Measurements from ENCODE around the gene HOXA2. TPM values are rescaled to one million over a fixed set of nuclear protein-coding genes. Genes with fewer than 3 reads are reported as not detected.

Gene HOXA2
- total and polyA plus RNA-seq, 2 of the 13 experiments (the other 11 are each of a cell fraction or from before 2014, with no cell fraction given) = 0.22 to 0.29 TPM

DNA sequence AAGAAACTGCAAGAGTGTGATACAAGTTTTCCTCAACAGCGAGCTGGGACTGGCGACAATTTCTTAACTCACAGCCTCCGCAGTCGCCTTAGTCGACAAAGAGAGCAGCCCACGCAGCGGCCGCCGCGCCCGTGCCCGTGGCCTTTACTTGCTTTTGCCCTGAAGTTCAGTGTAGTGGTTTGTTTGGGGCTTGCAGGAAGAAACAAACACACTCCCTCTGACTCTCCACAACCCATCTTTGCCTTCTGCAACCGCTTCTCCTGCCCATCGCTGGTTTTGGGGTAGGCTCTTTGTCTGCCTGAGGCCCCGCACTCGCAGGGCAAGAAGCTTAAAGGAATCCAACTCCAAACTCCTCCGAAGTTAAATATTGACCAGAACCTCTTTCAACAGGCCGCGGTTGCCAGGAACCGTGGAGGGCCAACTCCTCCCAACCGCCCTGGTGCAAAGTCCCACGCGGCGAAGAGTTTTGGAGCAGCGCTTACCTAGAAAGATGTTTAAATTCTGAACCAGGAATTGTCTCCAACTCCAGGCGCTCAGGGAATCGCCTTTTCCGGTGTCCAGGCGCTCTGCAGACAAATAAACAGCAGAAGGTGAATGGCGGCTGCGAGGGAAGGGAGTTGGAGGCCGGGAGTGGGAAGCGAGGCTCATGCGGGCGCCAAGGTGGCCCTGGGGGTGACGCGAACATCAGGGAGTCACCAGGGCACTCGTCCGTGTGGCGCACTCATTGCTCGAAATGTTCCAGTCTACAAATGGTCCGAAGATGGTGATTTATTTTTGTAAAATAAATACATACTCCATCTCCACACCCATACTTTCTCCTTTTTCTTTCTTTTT is 19.8 kb upstream of the HOXA2 start (continued):
- TF ChIP-seq, protein P1, sequence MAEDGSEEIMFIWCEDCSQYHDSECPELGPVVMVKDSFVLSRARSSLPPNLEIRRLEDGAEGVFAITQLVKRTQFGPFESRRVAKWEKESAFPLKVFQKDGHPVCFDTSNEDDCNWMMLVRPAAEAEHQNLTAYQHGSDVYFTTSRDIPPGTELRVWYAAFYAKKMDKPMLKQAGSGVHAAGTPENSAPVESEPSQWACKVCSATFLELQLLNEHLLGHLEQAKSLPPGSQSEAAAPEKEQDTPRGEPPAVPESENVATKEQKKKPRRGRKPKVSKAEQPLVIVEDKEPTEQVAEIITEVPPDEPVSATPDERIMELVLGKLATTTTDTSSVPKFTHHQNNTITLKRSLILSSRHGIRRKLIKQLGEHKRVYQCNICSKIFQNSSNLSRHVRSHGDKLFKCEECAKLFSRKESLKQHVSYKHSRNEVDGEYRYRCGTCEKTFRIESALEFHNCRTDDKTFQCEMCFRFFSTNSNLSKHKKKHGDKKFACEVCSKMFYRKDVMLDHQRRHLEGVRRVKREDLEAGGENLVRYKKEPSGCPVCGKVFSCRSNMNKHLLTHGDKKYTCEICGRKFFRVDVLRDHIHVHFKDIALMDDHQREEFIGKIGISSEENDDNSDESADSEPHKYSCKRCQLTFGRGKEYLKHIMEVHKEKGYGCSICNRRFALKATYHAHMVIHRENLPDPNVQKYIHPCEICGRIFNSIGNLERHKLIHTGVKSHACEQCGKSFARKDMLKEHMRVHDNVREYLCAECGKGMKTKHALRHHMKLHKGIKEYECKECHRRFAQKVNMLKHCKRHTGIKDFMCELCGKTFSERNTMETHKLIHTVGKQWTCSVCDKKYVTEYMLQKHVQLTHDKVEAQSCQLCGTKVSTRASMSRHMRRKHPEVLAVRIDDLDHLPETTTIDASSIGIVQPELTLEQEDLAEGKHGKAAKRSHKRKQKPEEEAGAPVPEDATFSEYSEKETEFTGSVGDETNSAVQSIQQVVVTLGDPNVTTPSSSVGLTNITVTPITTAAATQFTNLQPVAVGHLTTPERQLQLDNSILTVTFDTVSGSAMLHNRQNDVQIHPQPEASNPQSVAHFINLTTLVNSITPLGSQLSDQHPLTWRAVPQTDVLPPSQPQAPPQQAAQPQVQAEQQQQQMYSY (CRISPR knock-in tag; IDR thresholded peaks at IDR 0.05) = peak; percentile 62; the same call in 1 of the 2 replicates
- TF ChIP-seq, protein P2, sequence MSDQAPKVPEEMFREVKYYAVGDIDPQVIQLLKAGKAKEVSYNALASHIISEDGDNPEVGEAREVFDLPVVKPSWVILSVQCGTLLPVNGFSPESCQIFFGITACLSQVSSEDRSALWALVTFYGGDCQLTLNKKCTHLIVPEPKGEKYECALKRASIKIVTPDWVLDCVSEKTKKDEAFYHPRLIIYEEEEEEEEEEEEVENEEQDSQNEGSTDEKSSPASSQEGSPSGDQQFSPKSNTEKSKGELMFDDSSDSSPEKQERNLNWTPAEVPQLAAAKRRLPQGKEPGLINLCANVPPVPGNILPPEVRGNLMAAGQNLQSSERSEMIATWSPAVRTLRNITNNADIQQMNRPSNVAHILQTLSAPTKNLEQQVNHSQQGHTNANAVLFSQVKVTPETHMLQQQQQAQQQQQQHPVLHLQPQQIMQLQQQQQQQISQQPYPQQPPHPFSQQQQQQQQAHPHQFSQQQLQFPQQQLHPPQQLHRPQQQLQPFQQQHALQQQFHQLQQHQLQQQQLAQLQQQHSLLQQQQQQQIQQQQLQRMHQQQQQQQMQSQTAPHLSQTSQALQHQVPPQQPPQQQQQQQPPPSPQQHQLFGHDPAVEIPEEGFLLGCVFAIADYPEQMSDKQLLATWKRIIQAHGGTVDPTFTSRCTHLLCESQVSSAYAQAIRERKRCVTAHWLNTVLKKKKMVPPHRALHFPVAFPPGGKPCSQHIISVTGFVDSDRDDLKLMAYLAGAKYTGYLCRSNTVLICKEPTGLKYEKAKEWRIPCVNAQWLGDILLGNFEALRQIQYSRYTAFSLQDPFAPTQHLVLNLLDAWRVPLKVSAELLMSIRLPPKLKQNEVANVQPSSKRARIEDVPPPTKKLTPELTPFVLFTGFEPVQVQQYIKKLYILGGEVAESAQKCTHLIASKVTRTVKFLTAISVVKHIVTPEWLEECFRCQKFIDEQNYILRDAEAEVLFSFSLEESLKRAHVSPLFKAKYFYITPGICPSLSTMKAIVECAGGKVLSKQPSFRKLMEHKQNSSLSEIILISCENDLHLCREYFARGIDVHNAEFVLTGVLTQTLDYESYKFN (CRISPR knock-in tag; conservative IDR thresholded peaks at IDR 0.05) = peak; percentile 96
- no peak for TF ChIP-seq RELA (CRISPR knock-in tag; IDR thresholded peaks at IDR 0.05)
- TF ChIP-seq, protein P3, sequence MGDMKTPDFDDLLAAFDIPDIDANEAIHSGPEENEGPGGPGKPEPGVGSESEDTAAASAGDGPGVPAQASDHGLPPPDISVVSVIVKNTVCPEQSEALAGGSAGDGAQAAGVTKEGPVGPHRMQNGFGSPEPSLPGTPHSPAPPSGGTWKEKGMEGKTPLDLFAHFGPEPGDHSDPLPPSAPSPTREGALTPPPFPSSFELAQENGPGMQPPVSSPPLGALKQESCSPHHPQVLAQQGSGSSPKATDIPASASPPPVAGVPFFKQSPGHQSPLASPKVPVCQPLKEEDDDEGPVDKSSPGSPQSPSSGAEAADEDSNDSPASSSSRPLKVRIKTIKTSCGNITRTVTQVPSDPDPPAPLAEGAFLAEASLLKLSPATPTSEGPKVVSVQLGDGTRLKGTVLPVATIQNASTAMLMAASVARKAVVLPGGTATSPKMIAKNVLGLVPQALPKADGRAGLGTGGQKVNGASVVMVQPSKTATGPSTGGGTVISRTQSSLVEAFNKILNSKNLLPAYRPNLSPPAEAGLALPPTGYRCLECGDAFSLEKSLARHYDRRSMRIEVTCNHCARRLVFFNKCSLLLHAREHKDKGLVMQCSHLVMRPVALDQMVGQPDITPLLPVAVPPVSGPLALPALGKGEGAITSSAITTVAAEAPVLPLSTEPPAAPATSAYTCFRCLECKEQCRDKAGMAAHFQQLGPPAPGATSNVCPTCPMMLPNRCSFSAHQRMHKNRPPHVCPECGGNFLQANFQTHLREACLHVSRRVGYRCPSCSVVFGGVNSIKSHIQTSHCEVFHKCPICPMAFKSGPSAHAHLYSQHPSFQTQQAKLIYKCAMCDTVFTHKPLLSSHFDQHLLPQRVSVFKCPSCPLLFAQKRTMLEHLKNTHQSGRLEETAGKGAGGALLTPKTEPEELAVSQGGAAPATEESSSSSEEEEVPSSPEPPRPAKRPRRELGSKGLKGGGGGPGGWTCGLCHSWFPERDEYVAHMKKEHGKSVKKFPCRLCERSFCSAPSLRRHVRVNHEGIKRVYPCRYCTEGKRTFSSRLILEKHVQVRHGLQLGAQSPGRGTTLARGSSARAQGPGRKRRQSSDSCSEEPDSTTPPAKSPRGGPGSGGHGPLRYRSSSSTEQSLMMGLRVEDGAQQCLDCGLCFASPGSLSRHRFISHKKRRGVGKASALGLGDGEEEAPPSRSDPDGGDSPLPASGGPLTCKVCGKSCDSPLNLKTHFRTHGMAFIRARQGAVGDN (CRISPR knock-in tag; IDR thresholded peaks at IDR 0.05) = peak; percentile 77
- 0 out of 2 replicates have a peak, but pooled peaks have one; percentile 44 for TF ChIP-seq PHF20 (CRISPR knock-in tag; IDR thresholded peaks at IDR 0.05)
- no peak for TF ChIP-seq ZNF768 (CRISPR knock-in tag; IDR thresholded peaks at IDR 0.05)
- no peak for TF ChIP-seq ZNF891 (CRISPR knock-in tag; IDR thresholded peaks at IDR 0.05)
- peak; percentile 80; the same call in 1 of the 2 replicates for TF ChIP-seq ZNF878 (CRISPR knock-in tag; IDR thresholded peaks at IDR 0.05)
- no peak for TF ChIP-seq AHR (CRISPR knock-in tag; IDR thresholded peaks at IDR 0.05)
- TF ChIP-seq, protein P4, sequence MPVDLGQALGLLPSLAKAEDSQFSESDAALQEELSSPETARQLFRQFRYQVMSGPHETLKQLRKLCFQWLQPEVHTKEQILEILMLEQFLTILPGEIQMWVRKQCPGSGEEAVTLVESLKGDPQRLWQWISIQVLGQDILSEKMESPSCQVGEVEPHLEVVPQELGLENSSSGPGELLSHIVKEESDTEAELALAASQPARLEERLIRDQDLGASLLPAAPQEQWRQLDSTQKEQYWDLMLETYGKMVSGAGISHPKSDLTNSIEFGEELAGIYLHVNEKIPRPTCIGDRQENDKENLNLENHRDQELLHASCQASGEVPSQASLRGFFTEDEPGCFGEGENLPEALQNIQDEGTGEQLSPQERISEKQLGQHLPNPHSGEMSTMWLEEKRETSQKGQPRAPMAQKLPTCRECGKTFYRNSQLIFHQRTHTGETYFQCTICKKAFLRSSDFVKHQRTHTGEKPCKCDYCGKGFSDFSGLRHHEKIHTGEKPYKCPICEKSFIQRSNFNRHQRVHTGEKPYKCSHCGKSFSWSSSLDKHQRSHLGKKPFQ (CRISPR knock-in tag; IDR thresholded peaks at IDR 0.05; ENCODE audit: insufficient replicate concordance) = peak; percentile 25
- no peak for TF ChIP-seq SYNCRIP (IDR thresholded peaks at IDR 0.05; ENCODE audit: insufficient read depth, low read depth, low read length)
- no peak for TF ChIP-seq NFATC3 (CRISPR knock-in tag; IDR thresholded peaks at IDR 0.05)
- no peak; the same call in 1 of the 2 replicates for TF ChIP-seq RFXAP (CRISPR knock-in tag; IDR thresholded peaks at IDR 0.05; ENCODE audit: borderline replicate concordance)
- TF ChIP-seq ZSCAN25 (CRISPR knock-in tag; IDR thresholded peaks at IDR 0.05) = peak; percentile 63; the same call in 1 of the 2 replicates
- TF ChIP-seq MEF2D (CRISPR knock-in tag; IDR thresholded peaks at IDR 0.05) = 0 out of 2 replicates have a peak, but pooled peaks have one; percentile 38

Measured in HepG2 (cell line).